Hematopoietic multipotent progenitor cell treated with erythropoietin and hydrocortisone succinate and interleukin-3 and kit ligand, for 6 days (in vitro differentiated cells): ENCODE measurements around the gene ADAT1.
"Not testable (repeated sequence)": the region's sequence is repeated elsewhere in the genome, so short reads cannot be mapped to it uniquely, and the experiment has no call there.

Experiments used
- DNase-seq: peaks from one replicate; pipeline ENCODE4 v3.0.0-alpha.2; 2015

ADAT1 gene

DNA sequence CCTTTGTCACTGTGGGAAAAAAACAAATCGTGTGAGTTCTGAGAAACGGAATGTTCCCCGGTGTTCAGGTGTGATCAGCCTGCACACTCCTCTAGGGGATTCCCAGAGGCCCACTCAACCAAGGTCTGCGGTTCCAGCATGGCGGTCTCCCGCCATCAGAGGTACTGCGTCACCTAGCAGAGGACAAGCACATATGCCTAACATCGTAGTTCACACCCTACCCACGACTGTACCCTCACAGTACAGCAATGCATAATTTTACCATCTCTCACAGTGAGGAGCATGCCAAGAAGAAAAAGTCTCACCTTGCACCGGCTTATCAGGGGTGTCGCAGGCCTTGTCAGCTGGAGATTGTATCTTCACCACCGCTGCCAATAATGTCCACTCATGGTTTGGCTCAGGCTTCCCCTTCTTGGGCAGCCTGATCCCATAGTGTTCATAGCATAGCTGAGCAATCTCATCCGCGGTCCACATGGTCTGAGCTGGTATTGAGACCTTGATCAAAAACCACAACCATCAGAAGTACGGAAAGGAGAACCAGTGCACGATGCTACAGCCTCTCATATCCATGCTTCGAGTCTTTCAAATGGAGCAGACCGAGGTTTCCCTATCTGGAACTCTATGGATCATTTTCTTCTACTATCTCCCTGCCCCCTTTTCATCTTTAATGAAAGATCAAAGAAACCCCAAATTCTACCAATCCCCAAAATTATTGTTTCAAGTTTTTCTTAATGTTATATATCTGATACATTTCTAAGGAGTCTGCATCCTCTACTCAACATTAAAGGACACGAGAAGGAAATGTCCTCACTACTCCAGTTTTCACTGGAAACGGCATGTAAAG lies 2.5 kb downstream of the ADAT1 start:
- peak; percentile 70 for DNase-seq

DNA sequence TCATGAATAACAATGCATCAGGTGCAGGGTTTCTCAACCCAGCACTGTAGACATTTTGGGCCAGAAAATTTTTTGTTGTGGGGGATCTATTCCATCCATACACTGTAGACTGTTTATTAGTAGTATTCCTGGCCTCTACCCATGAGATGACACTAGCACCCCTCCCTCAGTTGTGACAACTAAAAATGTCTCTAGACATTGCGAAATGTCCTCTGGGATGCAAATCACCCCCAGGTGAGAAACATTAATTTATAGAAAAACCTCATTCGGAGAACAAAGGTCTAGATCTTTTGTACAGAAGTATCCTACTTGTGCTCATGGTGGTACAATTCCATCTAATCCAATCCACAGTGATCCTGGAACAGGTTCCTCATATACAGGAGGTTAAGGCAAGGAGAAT lies 4.3 kb downstream of the ADAT1 start:
- DNase-seq: no peak

DNA sequence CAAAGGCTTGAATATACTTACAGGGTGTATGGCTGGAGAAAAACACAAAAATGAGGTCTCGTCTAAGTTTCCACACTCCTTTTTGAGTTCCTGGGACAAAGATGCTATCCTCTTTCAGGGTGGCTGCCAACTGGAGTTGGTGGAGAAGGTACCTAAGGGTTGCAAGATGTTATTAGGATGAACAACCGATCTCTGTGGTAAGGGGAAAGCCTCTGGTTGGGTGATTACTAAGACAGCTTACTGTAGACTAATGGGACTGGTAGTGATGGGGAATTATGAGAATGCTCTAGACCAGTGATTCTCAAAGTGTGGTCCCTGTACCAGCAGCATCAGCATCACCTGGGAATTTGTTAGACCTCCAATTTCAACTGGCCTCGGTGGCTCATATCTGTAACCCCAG lies 6.0 kb downstream of the ADAT1 start:
- DNase-seq: no peak

DNA sequence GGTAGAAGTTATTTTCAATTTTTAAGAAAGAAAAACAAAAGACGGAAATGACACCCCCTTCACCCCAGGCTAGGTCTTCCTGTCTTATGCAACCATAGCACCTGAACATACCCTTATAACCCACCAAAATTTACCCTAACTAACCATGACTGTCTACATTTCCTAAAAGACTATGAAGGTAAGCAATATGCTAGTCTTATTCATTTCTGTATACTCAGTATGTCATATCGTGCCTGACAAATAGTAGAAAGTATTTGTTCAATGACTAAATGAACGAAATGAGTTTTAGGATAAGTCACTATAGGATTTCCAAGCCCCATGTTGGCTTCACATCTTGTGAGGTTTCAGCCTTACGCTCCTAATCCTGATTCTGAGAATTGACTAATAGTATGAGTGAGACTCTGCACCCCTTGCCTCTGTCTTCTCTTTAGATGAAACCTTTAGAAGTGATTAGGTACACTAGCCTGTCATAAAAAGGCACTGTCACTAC lies 6.5 kb downstream of the ADAT1 start:
- DNase-seq: no peak

DNA sequence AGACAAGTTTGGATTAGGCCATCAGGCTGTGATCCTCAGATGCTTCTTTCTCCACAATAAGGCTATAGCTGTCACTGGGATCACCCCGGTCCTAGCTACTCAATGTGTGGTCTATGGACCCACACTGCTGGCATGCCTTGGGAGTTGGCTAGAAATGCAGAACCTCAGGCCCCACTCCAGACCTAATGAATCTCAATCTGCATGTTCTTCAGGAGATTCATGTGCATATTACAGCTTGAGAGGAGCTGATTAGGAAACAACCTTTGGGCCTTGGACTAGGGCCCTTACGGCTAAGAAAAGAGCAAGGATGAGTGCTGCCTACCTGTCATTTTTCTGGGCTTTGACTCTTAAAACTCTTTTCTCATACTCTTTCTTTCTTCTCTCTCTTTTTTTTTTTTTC lies 7.5 kb downstream of the ADAT1 start:
- DNase-seq: no peak

GRCh38 chr16:75614066-75614897 lies 8.8 kb downstream of the ADAT1 start:
- DNase-seq: no peak

GRCh38 chr16:75606507-75606906 lies 16.6 kb downstream of the ADAT1 start:
- DNase-seq: no peak

- no peak for DNase-seq
Measured at GRCh38 chr16:75603241-75603640, 19.8 kb downstream of the ADAT1 start.

- no peak for DNase-seq
Measured at GRCh38 chr16:75599452-75600277, 23.4 kb downstream of the ADAT1 start.

DNA sequence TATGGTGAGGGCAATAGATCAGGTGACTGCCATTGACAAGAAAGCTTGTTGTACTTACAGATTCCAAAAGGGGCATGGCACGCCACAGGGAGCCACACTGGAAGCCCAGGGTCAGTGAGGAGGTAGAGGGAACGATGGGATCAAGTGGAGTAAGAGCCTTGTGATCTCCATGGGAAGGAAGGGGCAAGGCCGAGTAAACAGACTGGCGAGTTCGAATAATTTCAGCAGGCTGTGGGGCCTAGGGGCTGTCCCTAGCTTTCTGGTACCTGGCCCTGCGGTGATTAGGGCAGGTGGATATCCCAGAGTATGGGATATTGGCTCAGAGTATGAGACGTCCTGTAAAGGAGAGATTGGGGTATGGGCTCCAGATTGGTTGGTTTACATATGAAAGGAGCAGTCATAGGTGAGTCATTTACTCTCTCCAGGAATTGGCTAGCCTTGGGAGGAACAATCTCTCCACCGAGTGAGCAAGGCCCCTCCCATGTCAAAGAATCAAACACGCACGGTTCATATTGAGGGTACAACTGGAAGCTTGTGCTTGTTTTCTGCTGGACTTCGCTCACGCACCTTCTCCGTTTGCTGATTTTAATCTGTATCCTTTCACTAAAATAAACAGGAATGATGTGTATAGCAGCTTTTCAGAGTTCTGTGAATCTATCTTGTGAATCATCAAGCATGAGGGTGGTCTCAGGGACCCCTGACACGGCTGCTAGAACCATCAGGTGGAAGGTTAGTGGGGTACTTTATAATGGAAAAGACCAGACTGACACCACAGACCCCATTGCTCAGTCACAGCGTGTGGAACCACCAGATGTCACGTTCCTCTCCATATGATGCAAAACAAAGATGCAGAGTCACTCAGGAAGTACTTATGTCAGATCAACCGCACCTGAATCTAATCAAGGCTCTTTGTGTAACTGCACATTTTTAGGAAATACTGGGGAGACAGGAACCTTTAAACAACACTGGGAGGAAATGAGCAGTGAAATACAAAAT lies 29.0 kb downstream of the ADAT1 start:
- DNase-seq: peak; percentile 71

- no peak for DNase-seq
Measured at GRCh38 chr16:75593308-75593707, 29.8 kb downstream of the ADAT1 start.

GRCh38 chr16:75591927-75592326 lies 31.2 kb downstream of the ADAT1 start:
- not testable (repeated sequence) for DNase-seq

DNA sequence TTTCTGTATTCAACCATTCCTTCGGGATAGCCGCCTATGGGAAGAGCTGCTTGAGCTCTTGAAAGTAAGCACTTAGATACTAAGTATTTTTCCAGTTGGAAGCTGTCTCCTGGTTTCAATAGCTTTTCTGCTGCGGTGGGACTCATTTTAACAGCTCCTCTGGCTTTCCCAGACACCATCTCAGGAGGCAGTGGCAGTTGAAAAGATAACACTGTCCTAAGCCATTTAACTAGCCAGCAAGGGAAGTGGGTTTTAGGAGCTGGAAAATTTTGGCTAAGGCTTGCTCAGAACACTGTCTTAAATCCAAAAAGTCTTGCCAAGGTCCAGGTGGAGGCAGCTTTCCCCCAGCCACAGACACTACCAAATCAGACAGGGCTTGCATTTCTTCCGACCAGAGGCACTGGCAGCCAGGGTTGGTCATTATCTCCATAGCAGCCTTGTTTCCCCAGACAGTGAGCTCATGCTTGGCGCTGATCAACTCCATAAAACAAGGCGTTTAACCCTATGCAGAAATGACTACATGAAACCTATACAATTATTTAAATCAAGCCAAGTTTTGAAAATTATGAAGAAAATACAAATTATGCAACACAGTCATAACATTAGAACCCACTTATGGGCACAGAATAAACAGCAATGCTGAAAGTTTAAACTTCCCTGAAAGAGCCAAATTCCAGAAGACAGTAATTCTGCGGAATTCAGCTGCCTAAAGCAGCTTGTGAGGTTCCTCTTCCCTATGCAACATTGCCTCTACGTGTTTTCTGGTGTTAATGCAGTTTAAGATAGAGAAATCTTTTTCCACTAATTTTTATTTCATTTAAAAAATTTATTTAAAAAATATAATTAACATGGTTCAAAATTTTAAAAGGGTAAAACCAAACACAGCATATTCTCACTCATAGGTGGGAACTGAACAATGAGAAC lies 31.9 kb downstream of the ADAT1 start:
- DNase-seq: peak; percentile 48

- no peak for DNase-seq
Measured at GRCh38 chr16:75589306-75589705, 33.8 kb downstream of the ADAT1 start.

DNA sequence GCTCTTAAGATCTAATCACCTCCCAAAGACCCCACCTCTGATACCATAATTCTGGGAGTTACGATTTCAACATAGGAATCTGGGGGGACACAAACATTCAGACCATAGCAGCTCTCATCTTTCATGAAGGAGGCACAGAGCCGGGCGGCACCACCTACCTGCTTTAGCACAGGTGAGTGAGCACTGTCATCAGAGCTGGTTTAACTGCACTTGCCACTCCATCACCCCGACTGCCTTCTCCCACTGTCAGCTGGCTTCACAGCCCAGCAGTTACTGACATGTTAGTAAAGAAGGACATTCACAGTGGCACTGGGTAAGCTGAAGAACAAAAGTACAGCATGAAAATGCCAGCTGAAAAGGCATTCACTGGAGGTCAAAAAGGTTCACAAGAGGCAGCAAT lies 34.4 kb downstream of the ADAT1 start:
- DNase-seq: no peak

DNA sequence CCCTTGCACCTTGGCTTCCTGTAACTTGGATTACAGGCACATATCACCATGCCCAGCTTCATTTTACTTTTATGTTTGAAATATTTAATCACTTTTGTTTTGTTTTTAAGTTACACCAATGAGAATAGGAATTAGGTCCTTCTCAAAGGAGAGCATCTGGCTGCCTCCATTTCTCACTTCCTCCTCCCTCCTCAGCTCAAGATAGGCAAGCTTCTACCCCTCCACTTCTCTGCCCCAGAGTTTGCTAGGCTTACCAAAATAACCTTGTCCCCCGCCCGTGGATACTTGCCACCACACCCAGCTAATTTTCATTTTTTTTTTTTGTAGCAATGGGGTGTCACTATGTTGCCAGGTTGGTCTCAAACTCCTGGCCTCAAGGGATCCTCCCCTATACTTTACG lies 39.0 kb downstream of the ADAT1 start:
- no peak for DNase-seq

- DNase-seq: no peak
Measured at GRCh38 chr16:75579281-75579834, 43.7 kb downstream of the ADAT1 start.

DNA sequence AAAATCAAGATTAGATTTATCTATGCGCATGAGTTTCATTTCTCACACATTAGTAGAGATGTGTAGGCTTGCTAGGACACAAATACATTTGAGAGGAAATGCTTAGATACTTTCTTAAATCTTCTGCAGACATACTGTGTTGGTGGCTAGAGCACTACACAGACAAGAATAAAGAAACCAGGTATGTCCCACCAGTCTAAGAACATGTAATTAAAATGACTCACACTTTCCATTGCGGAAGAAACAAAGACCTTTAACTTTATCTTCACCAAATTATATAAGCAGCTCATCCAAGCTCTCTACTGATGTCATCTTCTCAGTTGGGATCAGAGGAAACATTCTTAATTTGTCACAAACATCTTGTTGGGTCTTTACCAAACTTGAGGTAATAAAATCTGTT lies 44.4 kb downstream of the ADAT1 start:
- DNase-seq: no peak

- DNase-seq: peak; percentile 43
Measured at GRCh38 chr16:75578212-75578611, 44.9 kb downstream of the ADAT1 start.

- no peak for DNase-seq
Measured at GRCh38 chr16:75576384-75576811, 46.7 kb downstream of the ADAT1 start.
